ENCODE data around the gene SLC22A1. TPM values are rescaled to one million over a fixed set of nuclear protein-coding genes. Genes with fewer than 3 reads are reported as not detected.

Gene SLC22A1
- total RNA-seq, result 2.4 and 3.0 TPM in 2 replicates
- long read RNA-seq, partial matches to known transcripts, result 0 of 1 reads
- long read RNA-seq, other reads (novel, unspliced or antisense), result 1 of 1 reads

GRCh38 chr6:160121558-160121957 is at the start of gene SLC22A1:
Gene SLC22A1 (plus strand): TSS chr6:160121815. CDS start chr6:160121936, 121 bp downstream.
- no peak for DNase-seq (ENCODE audit: low spot score, unreplicated experiment)
- Mint-ChIP-seq H3K27me3 (no peaks in the 10 kb centered on the region), H3K36me3 (ENCODE audit: insufficient read depth) (peaks cover 20% of the 10 kb centered on the region), H3K9me3 (ENCODE audit: low read depth) (no peaks in the 10 kb centered on the region), H3K4me3 (ENCODE audit: low read depth) (no peak within 1 kb of the TSS), H3K27ac (no peak within 1 kb of the TSS), H3K4me1 (ENCODE audit: low read depth) (peaks cover 8% of the 10 kb centered on the region)
- TF ChIP-seq, protein P1, sequence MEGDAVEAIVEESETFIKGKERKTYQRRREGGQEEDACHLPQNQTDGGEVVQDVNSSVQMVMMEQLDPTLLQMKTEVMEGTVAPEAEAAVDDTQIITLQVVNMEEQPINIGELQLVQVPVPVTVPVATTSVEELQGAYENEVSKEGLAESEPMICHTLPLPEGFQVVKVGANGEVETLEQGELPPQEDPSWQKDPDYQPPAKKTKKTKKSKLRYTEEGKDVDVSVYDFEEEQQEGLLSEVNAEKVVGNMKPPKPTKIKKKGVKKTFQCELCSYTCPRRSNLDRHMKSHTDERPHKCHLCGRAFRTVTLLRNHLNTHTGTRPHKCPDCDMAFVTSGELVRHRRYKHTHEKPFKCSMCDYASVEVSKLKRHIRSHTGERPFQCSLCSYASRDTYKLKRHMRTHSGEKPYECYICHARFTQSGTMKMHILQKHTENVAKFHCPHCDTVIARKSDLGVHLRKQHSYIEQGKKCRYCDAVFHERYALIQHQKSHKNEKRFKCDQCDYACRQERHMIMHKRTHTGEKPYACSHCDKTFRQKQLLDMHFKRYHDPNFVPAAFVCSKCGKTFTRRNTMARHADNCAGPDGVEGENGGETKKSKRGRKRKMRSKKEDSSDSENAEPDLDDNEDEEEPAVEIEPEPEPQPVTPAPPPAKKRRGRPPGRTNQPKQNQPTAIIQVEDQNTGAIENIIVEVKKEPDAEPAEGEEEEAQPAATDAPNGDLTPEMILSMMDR (IDR thresholded peaks at IDR 0.05; ENCODE audit: unreplicated experiment), result no peak

GRCh38 chr6:160073272-160073671 is 48.3 kb upstream of the SLC22A1 start:
- no peaks in the 10 kb centered on the region for H3K4me1 Mint-ChIP-seq (ENCODE audit: low read depth)
- no peak for DNase-seq (ENCODE audit: low spot score, unreplicated experiment)
- no peaks in the 10 kb centered on the region for H3K27me3 Mint-ChIP-seq
- H3K9me3 Mint-ChIP-seq (ENCODE audit: low read depth), result no peaks in the 10 kb centered on the region
- no peak overlapping the region for H3K27ac Mint-ChIP-seq
- peaks cover 47% of the 10 kb centered on the region for H3K36me3 Mint-ChIP-seq (ENCODE audit: insufficient read depth)
- H3K4me3 Mint-ChIP-seq (ENCODE audit: low read depth), result no peak overlapping the region
- TF ChIP-seq, protein P1 (IDR thresholded peaks at IDR 0.05; ENCODE audit: unreplicated experiment), result no peak

DNA sequence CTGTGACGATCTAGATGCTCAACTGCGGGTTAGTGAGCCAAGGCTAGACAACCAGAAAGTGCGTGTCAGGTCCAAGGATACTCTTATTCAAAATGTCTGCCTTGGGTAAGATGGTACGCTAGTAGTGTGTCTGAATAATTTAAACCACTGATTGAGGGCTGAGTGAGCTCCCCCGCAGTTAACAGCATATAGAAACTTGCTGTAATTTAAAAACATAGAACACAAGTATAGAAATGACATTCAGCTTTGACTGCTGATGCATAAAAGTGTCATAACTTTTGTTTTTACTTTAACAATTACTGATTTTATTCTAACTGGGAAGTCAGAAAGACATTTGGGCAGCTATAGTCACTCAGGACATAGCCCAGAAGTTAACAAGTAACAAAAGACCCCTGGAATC is 45.6 kb upstream of the SLC22A1 start:
- Mint-ChIP-seq H3K9me3 (ENCODE audit: low read depth) (peaks cover 3% of the 10 kb centered on the region), H3K4me1 (ENCODE audit: low read depth) (no peaks in the 10 kb centered on the region), H3K27ac (no peak overlapping the region), H3K27me3 (no peaks in the 10 kb centered on the region), H3K4me3 (ENCODE audit: low read depth) (no peak overlapping the region), H3K36me3 (ENCODE audit: insufficient read depth) (peaks cover 50% of the 10 kb centered on the region)
- TF ChIP-seq, protein P1 (IDR thresholded peaks at IDR 0.05; ENCODE audit: unreplicated experiment), result no peak
- no peak for DNase-seq (ENCODE audit: low spot score, unreplicated experiment)

DNA sequence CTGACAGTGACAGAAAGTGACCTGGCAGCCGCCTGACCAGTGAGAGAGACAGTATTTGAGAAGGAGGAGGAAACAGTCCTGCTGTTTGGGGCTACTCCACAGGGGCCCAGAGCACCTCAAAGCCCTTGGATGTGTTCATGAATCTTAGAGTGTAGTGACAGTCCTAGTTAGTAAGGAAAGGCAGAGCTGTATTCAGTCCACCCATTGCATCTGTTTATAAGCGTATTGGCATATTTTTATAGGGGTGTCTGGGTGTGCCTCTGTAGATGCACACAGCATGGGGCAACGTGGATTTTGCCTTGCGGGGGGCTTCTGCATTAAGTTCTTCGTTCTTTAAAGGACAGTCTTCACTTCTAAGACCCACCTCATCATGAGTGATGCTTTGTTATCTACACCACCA is 44.6 kb upstream of the SLC22A1 start:
- Mint-ChIP-seq H3K27ac (no peak overlapping the region), H3K36me3 (ENCODE audit: insufficient read depth) (peaks cover 57% of the 10 kb centered on the region), H3K27me3 (no peaks in the 10 kb centered on the region), H3K4me1 (ENCODE audit: low read depth) (peaks cover 2% of the 10 kb centered on the region), H3K4me3 (ENCODE audit: low read depth) (no peak overlapping the region), H3K9me3 (ENCODE audit: low read depth) (peaks cover 3% of the 10 kb centered on the region)
- DNase-seq (ENCODE audit: low spot score, unreplicated experiment), result no peak
- TF ChIP-seq, protein P1 (IDR thresholded peaks at IDR 0.05; ENCODE audit: unreplicated experiment), result no peak

GRCh38 chr6:160077526-160077925 is 44.1 kb upstream of the SLC22A1 start:
- H3K4me1 Mint-ChIP-seq (ENCODE audit: low read depth), result peaks cover 2% of the 10 kb centered on the region
- no peak overlapping the region for H3K4me3 Mint-ChIP-seq (ENCODE audit: low read depth)
- H3K27me3 Mint-ChIP-seq, result no peaks in the 10 kb centered on the region
- H3K27ac Mint-ChIP-seq, result no peak overlapping the region
- peaks cover 55% of the 10 kb centered on the region for H3K36me3 Mint-ChIP-seq (ENCODE audit: insufficient read depth)
- DNase-seq (ENCODE audit: low spot score, unreplicated experiment), result no peak
- TF ChIP-seq, protein P1 (IDR thresholded peaks at IDR 0.05; ENCODE audit: unreplicated experiment), result no peak
- peaks cover 3% of the 10 kb centered on the region for H3K9me3 Mint-ChIP-seq (ENCODE audit: low read depth)
